Upper lobe of left lung (tissue), 4 donors: ENCODE measurements around the gene SSTR3.

Experiments used
- CTCF ChIP-seq, 6 experiments: fragments of 450-650 bp in 4 of 6; fragments of 200-600 bp in 2 of 6; sonication (generic) in 2 of 6; IDR thresholded peaks; one replicate each; pipeline ENCODE4 v1.5.1; 2016 to 2019; ENCODE audit warnings: antibody characterized with exemption in 6 of 6
- EP300 ChIP-seq, 4 donors: sonication (generic); formaldehyde crosslinking; IDR thresholded peaks; one replicate each; pipeline ENCODE4 v1.5.1; 2017; ENCODE audit warnings: antibody characterized with exemption in 4 of 4, control low read depth in 2 of 4
- POLR2A ChIP-seq, 4 donors: fragments of 450-650 bp; IDR thresholded peaks; one replicate each; pipeline ENCODE4 v1.5.1; 2016 to 2017; ENCODE audit warnings: antibody characterized with exemption in 4 of 4, mild to moderate bottlenecking in 2 of 4

- TF ChIP-seq CTCF (IDR thresholded peaks at IDR 0.05) (no peak), POLR2A (IDR thresholded peaks at IDR 0.05) (no peak), EP300 (IDR thresholded peaks at IDR 0.05) (no peak)
These were observed 22.0 kb downstream of the SSTR3 start for GRCh38 chr22:37190262-37190780.
